Tibial nerve (tissue), 4 donors: ENCODE results near the gene KIN. TPM values are rescaled to one million over a fixed set of nuclear protein-coding genes. Genes with fewer than 3 reads are reported as not detected.

Source experiments
- DNase-seq, 2 donors: peaks; one replicate each; pipeline ENCODE4 v3.0.0-alpha.2; 2019; ENCODE audit warnings: low spot score in 2 of 2
- H3K27ac ChIP-seq, 4 donors: fragments of 200-600 bp; sonication (generic) in 3 of 4; one replicate each; pipeline ENCODE4 v1.5.1; 2017 to 2019; ENCODE audit warnings: mild to moderate bottlenecking in 1 of 4
- H3K27me3 ChIP-seq, 2 donors: fragments of 200-600 bp; sonication (generic) in 1 of 2; one replicate each; pipeline versions ENCODE4 v1.5.1 to v1.6.0; 2017 to 2019
- H3K36me3 ChIP-seq, 3 donors: fragments of 200-600 bp; sonication (generic); one replicate each; pipeline ENCODE4 v1.5.1; 2018 to 2019
- H3K4me1 ChIP-seq, 4 donors: fragments of 200-600 bp; sonication (generic) in 3 of 4; one replicate each; pipeline ENCODE4 v1.5.1; 2017 to 2019
- H3K4me3 ChIP-seq, 4 donors: fragments of 200-600 bp; sonication (generic) in 3 of 4; one replicate each; pipeline ENCODE4 v1.5.1; 2017 to 2019; ENCODE audit warnings: mild to moderate bottlenecking in 1 of 4, moderate library complexity in 1 of 4
- H3K9me3 ChIP-seq, 4 donors: fragments of 200-600 bp; sonication (generic) in 3 of 4; one replicate each; pipeline ENCODE4 v1.5.1; 2017 to 2019
- EP300 ChIP-seq, 2 donors: sonication (generic); formaldehyde crosslinking; IDR thresholded peaks; one replicate each; pipeline ENCODE4 v1.6.1; 2017; ENCODE audit warnings: antibody characterized with exemption in 2 of 2, mild to moderate bottlenecking in 1 of 2
- POLR2A ChIP-seq, 2 donors: fragments of 450-650 bp; IDR thresholded peaks; one replicate each; pipeline ENCODE4 v1.6.1; 2017; ENCODE audit warnings: antibody characterized with exemption in 2 of 2, mild to moderate bottlenecking in 2 of 2, moderate library complexity in 2 of 2
- WGBS, 2 donors: methylation state at CpG; one replicate each; pipeline ENCODE4 v1.1.5; 2018; 5-methylcytosine and 5-hydroxymethylcytosine counted together
- total RNA-seq, 4 donors: library from RNA; depleted of rRNA; stranded (reverse); fragments of >200 nt; gene quantifications; one replicate each; pipeline ENCODE4 v1.1.0, GENCODE V29; 2016
- TF ChIP-seq, protein P1 (sequence below), 5 experiments: fragments of 200-600 bp in 3 of 5; fragments of 450-650 bp in 2 of 5; sonication (generic) in 3 of 5; IDR thresholded peaks; one replicate each; pipeline ENCODE4 v1.5.1; 2016 to 2019; ENCODE audit warnings: antibody characterized with exemption in 5 of 5, mild to moderate bottlenecking in 3 of 5, moderate library complexity in 2 of 5

Gene KIN
- total RNA-seq, 4 donors from 2014 or later, result 6.9 to 9.2 (median 7.7) TPM

DNA sequence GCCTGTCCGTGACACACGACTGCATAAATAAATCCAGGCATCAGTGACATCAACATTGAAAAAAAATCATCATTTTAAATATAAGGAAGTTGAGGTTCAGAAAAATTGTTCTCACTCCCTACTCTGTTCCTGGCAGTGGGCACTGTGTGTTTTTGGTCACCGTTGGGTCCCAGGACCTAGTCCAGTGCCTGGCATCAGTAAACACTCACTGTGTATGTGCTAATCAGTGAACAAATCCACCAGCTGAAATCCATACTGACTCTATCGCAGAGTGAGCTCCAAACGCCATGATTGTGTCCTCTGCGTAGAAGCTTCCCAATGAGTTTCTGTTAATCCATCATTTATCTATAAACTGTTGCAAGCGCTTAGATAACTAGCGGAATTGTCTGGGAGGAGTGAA lies 43.5 kb downstream of the KIN start:
- no peaks in the 10 kb centered on the region for H3K4me1 ChIP-seq
- no peaks in the 10 kb centered on the region for H3K27me3 ChIP-seq
- no peak for DNase-seq
- H3K36me3 ChIP-seq, result no peaks in the 10 kb centered on the region
- H3K27ac ChIP-seq, result no peak overlapping the region
- WGBS, 2 donors, result 94 to 97% methylated on average over 8 of the region's 8 CpGs
- no peaks in the 10 kb centered on the region for H3K9me3 ChIP-seq
- no peak overlapping the region for H3K4me3 ChIP-seq
- TF ChIP-seq EP300 (IDR thresholded peaks at IDR 0.05), result no peak
- TF ChIP-seq, protein P1, sequence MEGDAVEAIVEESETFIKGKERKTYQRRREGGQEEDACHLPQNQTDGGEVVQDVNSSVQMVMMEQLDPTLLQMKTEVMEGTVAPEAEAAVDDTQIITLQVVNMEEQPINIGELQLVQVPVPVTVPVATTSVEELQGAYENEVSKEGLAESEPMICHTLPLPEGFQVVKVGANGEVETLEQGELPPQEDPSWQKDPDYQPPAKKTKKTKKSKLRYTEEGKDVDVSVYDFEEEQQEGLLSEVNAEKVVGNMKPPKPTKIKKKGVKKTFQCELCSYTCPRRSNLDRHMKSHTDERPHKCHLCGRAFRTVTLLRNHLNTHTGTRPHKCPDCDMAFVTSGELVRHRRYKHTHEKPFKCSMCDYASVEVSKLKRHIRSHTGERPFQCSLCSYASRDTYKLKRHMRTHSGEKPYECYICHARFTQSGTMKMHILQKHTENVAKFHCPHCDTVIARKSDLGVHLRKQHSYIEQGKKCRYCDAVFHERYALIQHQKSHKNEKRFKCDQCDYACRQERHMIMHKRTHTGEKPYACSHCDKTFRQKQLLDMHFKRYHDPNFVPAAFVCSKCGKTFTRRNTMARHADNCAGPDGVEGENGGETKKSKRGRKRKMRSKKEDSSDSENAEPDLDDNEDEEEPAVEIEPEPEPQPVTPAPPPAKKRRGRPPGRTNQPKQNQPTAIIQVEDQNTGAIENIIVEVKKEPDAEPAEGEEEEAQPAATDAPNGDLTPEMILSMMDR (IDR thresholded peaks at IDR 0.05), result no peak
- no peak for TF ChIP-seq POLR2A (IDR thresholded peaks at IDR 0.05)

DNA sequence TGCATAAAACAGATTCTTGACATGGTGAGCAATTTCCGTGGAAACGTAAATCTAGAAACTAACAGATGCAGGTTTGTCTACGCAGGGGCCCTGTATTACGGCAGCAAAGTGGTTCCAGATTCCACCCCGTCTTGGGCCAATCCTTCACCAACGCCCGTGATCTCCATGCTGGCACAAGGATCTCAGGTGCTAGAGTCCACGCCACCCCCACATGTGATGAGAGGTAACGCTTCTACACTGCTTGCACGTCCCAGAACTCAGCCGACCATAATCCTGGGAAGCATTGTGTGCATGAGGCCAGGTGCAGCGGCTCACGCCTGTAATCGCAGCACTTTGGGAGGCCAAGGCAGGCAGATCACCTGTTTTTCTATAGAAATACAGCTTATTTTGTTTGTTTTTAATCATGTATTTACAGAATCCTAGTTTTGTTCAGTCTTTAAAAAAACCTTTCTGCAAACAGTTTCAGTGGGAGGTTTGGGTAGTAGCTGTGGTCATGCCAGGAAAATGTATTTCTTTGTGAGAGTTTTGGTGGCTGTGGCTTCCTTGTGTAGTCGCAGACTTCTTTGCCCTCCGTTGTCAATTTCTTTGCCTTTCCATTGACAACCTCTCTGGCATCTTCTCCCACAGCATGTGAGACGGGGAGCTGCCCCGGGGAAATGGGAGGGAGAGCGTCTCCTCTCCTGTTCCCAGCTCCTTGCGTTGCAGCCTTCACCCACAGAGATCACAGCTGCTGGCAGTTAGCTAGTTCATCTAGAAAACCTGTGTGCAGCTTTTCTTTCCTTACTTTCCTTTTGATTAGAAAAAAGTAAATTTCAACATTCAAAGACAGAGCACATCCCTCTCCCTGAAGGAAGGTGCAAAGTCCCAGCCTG lies 49.0 kb downstream of the KIN start:
- WGBS, 2 donors, result 72% methylated on average over 20 of the region's 20 CpGs
- Histone ChIP-seq H3K4me3 (no peak overlapping the region), H3K36me3 (no peaks in the 10 kb centered on the region), H3K9me3 (no peaks in the 10 kb centered on the region), H3K27ac (no peak overlapping the region), H3K27me3 (no peaks in the 10 kb centered on the region), H3K4me1 (no peaks in the 10 kb centered on the region)
- TF ChIP-seq, protein P1 (IDR thresholded peaks at IDR 0.05), result no peak
- TF ChIP-seq POLR2A (IDR thresholded peaks at IDR 0.05) (no peak), EP300 (IDR thresholded peaks at IDR 0.05) (no peak)
- DNase-seq, result no peak

DNA sequence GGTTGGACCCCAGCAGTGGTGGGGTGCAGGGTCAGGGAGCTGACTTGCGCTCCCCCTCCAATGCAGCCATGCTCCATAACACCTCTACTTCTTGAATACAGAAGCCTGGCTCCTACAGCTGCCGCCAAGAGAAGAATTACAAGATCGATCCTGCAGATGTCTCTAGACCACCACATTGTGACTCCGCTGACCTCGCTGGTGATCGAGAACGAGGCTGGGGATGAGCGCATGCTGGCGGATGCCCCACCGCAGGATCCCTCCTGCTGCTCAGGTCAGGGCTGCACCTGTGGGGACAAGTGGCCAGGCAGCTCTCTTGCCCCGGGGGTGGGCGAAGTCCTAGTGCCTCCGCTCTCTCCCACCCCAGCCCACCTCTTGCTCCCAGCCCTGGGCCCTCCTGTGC lies 53.0 kb downstream of the KIN start:
- Histone ChIP-seq H3K4me1 (no peaks in the 10 kb centered on the region), H3K4me3 (no peak overlapping the region), H3K27me3 (no peaks in the 10 kb centered on the region), H3K36me3 (no peaks in the 10 kb centered on the region), H3K9me3 (no peaks in the 10 kb centered on the region), H3K27ac (no peak overlapping the region)
- TF ChIP-seq, protein P1 (IDR thresholded peaks at IDR 0.05), result no peak
- TF ChIP-seq EP300 (IDR thresholded peaks at IDR 0.05), result no peak
- no peak for TF ChIP-seq POLR2A (IDR thresholded peaks at IDR 0.05)
- WGBS, 2 donors, result 89 to 91% methylated on average over 13 of the region's 13 CpGs
- no peak for DNase-seq

DNA sequence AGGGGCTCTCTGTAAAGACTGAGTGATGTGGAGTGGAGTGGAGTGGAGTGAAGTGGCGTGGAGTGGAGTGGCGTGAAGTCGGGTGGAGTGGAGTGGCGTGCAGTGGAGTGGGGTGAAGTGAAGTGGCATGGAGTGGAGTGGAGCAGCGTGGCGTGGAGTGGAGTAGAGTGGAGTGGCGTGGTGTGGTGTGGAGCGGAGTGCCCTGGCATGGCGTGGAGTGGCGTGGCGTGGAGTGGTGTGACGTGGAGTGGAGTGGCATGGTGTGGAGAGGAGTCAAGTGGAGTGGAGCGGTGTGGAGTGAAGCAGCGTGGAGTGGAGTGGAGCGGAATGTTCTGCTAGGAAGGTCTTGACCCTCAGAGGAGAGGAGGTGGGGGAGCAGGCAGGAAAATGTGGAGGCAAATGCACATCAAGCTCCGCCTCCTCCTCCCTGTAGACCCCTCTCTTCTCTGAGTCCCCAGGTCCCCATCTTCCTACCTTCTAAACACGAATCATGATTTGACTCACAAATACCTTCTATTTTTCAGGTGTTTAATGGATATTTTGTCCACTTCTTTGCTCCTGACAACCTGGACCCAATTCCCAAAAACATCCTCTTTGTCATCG lies 64.8 kb downstream of the KIN start:
- no peaks in the 10 kb centered on the region for H3K9me3 ChIP-seq
- H3K27me3 ChIP-seq, result no peaks in the 10 kb centered on the region
- no peak overlapping the region for H3K27ac ChIP-seq
- H3K4me3 ChIP-seq, result no peak overlapping the region
- no peaks in the 10 kb centered on the region for H3K4me1 ChIP-seq
- no peak for DNase-seq
- WGBS, 2 donors, result 88 to 90% methylated on average over 18 of the region's 18 CpGs
- H3K36me3 ChIP-seq, result no peaks in the 10 kb centered on the region
- TF ChIP-seq, protein P1 (IDR thresholded peaks at IDR 0.05), result no peak
- TF ChIP-seq EP300 (IDR thresholded peaks at IDR 0.05) (no peak), POLR2A (IDR thresholded peaks at IDR 0.05) (no peak)

DNA sequence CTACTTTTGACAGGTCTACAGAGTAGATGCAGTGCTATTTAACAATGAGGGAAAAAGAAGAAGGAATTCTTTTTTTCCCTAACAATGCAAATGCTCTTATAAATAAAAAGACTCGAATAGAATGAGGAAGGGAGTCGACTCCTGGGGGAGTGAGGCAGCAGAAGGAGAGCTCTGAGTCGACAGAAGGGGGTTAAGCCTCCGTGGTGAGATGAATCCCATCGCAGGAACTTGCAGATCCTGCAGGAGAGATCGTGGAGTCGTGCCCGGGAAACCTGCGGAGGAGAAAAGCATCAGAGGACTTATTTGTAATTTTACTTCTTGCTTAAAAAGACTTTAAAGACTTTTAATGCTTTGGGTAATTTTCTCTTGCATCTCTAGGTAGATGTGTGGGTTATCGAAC lies 67.3 kb downstream of the KIN start:
- H3K4me1 ChIP-seq, result no peaks in the 10 kb centered on the region
- no peak overlapping the region for H3K4me3 ChIP-seq
- DNase-seq, result no peak
- H3K36me3 ChIP-seq, result no peaks in the 10 kb centered on the region
- peaks cover 0 to 6% of the 10 kb centered on the region in 2 donors for H3K27me3 ChIP-seq
- H3K9me3 ChIP-seq, result no peaks in the 10 kb centered on the region
- TF ChIP-seq, protein P1 (IDR thresholded peaks at IDR 0.05), result no peak
- no peak for TF ChIP-seq POLR2A (IDR thresholded peaks at IDR 0.05)
- no peak for TF ChIP-seq EP300 (IDR thresholded peaks at IDR 0.05)
- no peak overlapping the region for H3K27ac ChIP-seq
- 70 to 81% methylated on average over 10 of the region's 10 CpGs for WGBS, 2 donors
